Astrocyte (in vitro differentiated cells and primary cell): ENCODE data around the gene SFR1.

Experiments
- CTCF ChIP-seq: IDR thresholded peaks from 2 replicates; pipeline ENCODE4 v1.5.1; 2011; ENCODE audit warnings: low read depth, mild to moderate bottlenecking, inconsistent platforms, low read length, moderate library complexity; ENCODE audit not compliant: insufficient read depth
- EZH2 ChIP-seq: IDR thresholded peaks from 2 replicates; pipeline ENCODE4 v1.6.1; 2012; ENCODE audit warnings: mild to moderate bottlenecking, low read length, inconsistent platforms; ENCODE audit not compliant: insufficient read depth

- TF ChIP-seq CTCF (no peak), EZH2 (no peak)
Measured at GRCh38 chr10:104142081-104142480, 20.1 kb downstream of the SFR1 start.
